BLaER1 (cell line): Measurements from ENCODE around the gene MAGEE2.
"Not testable (repeated sequence)": the region's sequence is repeated elsewhere in the genome, so short reads cannot be mapped to it uniquely, and the experiment has no call there.

Experiments
- H3K27ac ChIP-seq: shearing (Covaris generic); formaldehyde crosslinking; 2 replicates; pipeline ENCODE4 v1.8.1; 2022
- H3K27me3 ChIP-seq: shearing (Covaris generic); formaldehyde crosslinking; 2 replicates; pipeline ENCODE4 v1.8.1; 2022
- H3K36me3 ChIP-seq: shearing (Covaris generic); formaldehyde crosslinking; 2 replicates; pipeline ENCODE4 v1.8.1; 2022
- H3K4me1 ChIP-seq: shearing (Covaris generic); formaldehyde crosslinking; 2 replicates; pipeline ENCODE4 v1.8.1; 2022
- H3K4me2 ChIP-seq: shearing (Covaris generic); formaldehyde crosslinking; 2 replicates; pipeline ENCODE4 v1.8.1; 2022
- H3K4me3 ChIP-seq: shearing (Covaris generic); formaldehyde crosslinking; 2 replicates; pipeline ENCODE4 v1.8.1; 2022
- H3K9ac ChIP-seq: shearing (Covaris generic); formaldehyde crosslinking; 2 replicates; pipeline ENCODE4 v1.8.1; 2022
- H3K9me3 ChIP-seq: shearing (Covaris generic); formaldehyde crosslinking; 2 replicates; pipeline ENCODE4 v1.8.1; 2022
- H4K20me1 ChIP-seq: shearing (Covaris generic); formaldehyde crosslinking; 2 replicates; pipeline ENCODE4 v1.8.1; 2022
- Cebpa-rat ChIP-seq: shearing (Covaris generic); IDR thresholded peaks from 2 replicates; pipeline ENCODE4 v1.8.1; 2022

MAGEE2 gene

GRCh38 chrX:75784680-75785491 is at the start of gene MAGEE2:
Gene MAGEE2, minus strand, starts transcription at chrX:75785254. Its CDS starts 203 bp downstream, at chrX:75785051.
- no peak within 1 kb of the TSS for H3K9ac ChIP-seq
- no peak within 1 kb of the TSS for H3K4me2 ChIP-seq
- no peaks in the 10 kb centered on the region for H3K4me1 ChIP-seq
- H3K9me3 ChIP-seq = no peaks in the 10 kb centered on the region
- peaks cover 59% of the 10 kb centered on the region for H3K27me3 ChIP-seq
- H3K36me3 ChIP-seq = no peaks in the 10 kb centered on the region
- TF ChIP-seq Cebpa-rat = no peak
- no peak within 1 kb of the TSS for H3K27ac ChIP-seq
- H4K20me1 ChIP-seq = no peaks in the 10 kb centered on the region
- no peak within 1 kb of the TSS for H3K4me3 ChIP-seq

- H4K20me1 ChIP-seq = no peaks in the 10 kb centered on the region
- peaks cover 54% of the 10 kb centered on the region for H3K27me3 ChIP-seq
- no peak overlapping the region for H3K9ac ChIP-seq
- no peak overlapping the region for H3K4me3 ChIP-seq
- H3K9me3 ChIP-seq = no peaks in the 10 kb centered on the region
- no peaks in the 10 kb centered on the region for H3K4me1 ChIP-seq
- no peak overlapping the region for H3K4me2 ChIP-seq
- TF ChIP-seq Cebpa-rat = no peak
- no peaks in the 10 kb centered on the region for H3K36me3 ChIP-seq
- H3K27ac ChIP-seq = no peak overlapping the region
Measured at GRCh38 chrX:75786290-75786689, 1.2 kb upstream of the MAGEE2 start.

GRCh38 chrX:75781611-75782010 is 3.4 kb downstream of the MAGEE2 start:
- Histone ChIP-seq H3K4me2 (no peak overlapping the region), H3K4me3 (no peak overlapping the region), H3K9ac (no peak overlapping the region), H3K4me1 (no peaks in the 10 kb centered on the region), H3K36me3 (no peaks in the 10 kb centered on the region), H4K20me1 (no peaks in the 10 kb centered on the region; the same call in 1 of the 2 replicates), H3K27ac (no peak overlapping the region), H3K9me3 (no peaks in the 10 kb centered on the region), H3K27me3 (peaks cover 73% of the 10 kb centered on the region)
- TF ChIP-seq Cebpa-rat = no peak

- not testable (repeated sequence) for H3K4me2 ChIP-seq, H3K4me3 ChIP-seq, H3K36me3 ChIP-seq, H4K20me1 ChIP-seq, H3K4me1 ChIP-seq, H3K9me3 ChIP-seq, H3K27ac ChIP-seq, H3K9ac ChIP-seq
- peaks cover 15% of the 10 kb centered on the region; the same call in 1 of the 2 replicates for H3K27me3 ChIP-seq
Measured at GRCh38 chrX:75768063-75768462, 17.0 kb downstream of the MAGEE2 start.

- Histone ChIP-seq H3K4me3 (no peak overlapping the region), H3K36me3 (no peaks in the 10 kb centered on the region), H3K9me3 (peaks cover 23% of the 10 kb centered on the region), H3K27ac (no peak overlapping the region), H4K20me1 (no peaks in the 10 kb centered on the region), H3K9ac (no peak overlapping the region), H3K4me1 (no peaks in the 10 kb centered on the region), H3K27me3 (peaks cover 57% of the 10 kb centered on the region), H3K4me2 (no peak overlapping the region)
- no peak for TF ChIP-seq Cebpa-rat
Measured at GRCh38 chrX:75748431-75748830, 36.6 kb downstream of the MAGEE2 start.

GRCh38 chrX:75746891-75747639 is 38.0 kb downstream of the MAGEE2 start:
- H3K27me3 ChIP-seq = peaks cover 65% of the 10 kb centered on the region
- H3K36me3 ChIP-seq = no peaks in the 10 kb centered on the region
- H3K4me1 ChIP-seq = no peaks in the 10 kb centered on the region
- H3K27ac ChIP-seq = no peak overlapping the region
- no peak for TF ChIP-seq Cebpa-rat
- H3K9ac ChIP-seq = peak overlapping the region; percentile 51; the same call in 1 of the 2 replicates
- no peaks in the 10 kb centered on the region for H4K20me1 ChIP-seq
- H3K4me2 ChIP-seq = peak overlapping the region; percentile 70
- peak overlapping the region; percentile 69 for H3K4me3 ChIP-seq
- peaks cover 37% of the 10 kb centered on the region for H3K9me3 ChIP-seq
